Fibroblast of lung (primary cell): ENCODE results near the gene KLC4.

Source experiments
- CTCF ChIP-seq, 2 donors: IDR thresholded peaks in 1 of 2; conservative IDR thresholded peaks in 1 of 2; 1 replicate in 1 of 2; 2 replicates in 1 of 2; pipeline ENCODE4 v1.5.1; 2011 to 2012; ENCODE audit warnings: low read length in 2 of 2, control low read depth in 1 of 2, inconsistent platforms in 1 of 2, low read depth in 1 of 2, mild to moderate bottlenecking in 1 of 2
- EZH2 ChIP-seq: IDR thresholded peaks from 2 replicates; pipeline ENCODE4 v1.5.1; 2012; ENCODE audit warnings: low read length, control low read depth, mild to moderate bottlenecking; ENCODE audit errors: missing control alignments

GRCh38 chr6:43124481-43124880 is 65.0 kb downstream of the KLC4 start:
- no peak for TF ChIP-seq CTCF (conservative IDR thresholded peaks at IDR 0.05 in 1 of 2, IDR thresholded peaks at IDR 0.05 in 1 of 2; ENCODE audit: low read depth in 1 of 2, low read length in 2 of 2)
- TF ChIP-seq EZH2: no peak
